Measurements from ENCODE around the gene DOCK6. TPM values are rescaled to one million over a fixed set of nuclear protein-coding genes. Genes with fewer than 3 reads are reported as not detected.
A peak's percentile ranks its signal among the peaks of the same experiment; 100 is the strongest.

DOCK6 gene
- total RNA-seq (2014; rRNA removed; shearing (Covaris generic)): 16.6 and 24.1 TPM in 2 replicates
- total RNA-seq (2022): 74.6 and 78.2 TPM in 2 replicates
- percentile 43 among the genes with signal in this experiment for Bru-seq, nascent RNA
- BruChase-seq, experiment 1, labeled RNA remaining after a 6-hour chase: percentile 57 among the genes with signal in this experiment
- percentile 51 among the genes with signal in this experiment for BruChase-seq, experiment 2, labeled RNA remaining after a 2-hour chase
- long read RNA-seq, partial matches to known transcripts: 28 of 65 reads
- long read RNA-seq, other reads (novel, unspliced or antisense): 37 of 65 reads

DNA sequence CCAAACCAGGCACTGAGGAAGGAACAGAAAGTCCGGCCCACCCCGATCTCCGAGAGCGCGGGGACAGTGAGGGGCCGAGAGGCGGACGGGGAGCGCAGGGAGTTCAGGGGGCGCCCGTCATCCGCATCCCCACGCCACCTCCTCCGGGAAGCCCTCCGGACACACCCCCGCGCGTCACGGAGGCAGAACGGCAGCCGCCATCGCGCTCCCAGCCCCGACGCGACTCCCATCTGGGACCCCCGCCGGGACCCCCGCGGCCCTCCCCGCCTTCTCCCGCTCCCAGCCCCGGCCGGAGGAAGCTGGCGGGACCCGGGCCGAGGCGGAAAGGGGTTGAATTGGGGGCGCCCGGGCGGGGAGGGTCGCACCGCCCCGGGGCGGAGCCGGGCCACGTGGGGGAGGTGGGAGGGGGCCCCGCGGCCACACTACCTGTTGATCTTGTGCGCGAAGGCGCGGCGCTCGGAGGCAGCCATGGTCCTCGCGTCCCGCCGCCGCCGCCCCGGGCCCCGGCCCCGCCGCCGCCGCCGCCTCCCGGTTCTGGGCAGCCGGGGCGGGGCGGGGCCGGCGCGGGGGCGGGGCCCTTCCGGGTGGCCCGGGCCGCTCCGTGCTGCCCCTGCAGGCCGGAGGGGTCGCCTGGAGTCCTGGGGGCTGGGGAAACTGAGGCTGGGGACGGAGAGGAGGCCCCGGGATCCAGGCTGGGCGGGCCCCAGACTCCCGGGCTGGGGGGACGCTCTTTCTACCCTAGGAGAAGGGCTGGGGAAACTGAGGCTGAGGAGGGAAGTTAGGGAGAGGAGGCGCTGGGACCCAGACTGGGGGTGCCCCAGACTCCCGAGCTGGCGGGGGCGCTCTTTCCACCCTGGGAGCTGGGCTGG, at the start of gene DOCK6:
TSS of gene DOCK6 (minus strand) at position 554 of the 869 bp plus-strand sequence. CDS start at position 470, 84 bp downstream.
- CTCF ChIA-PET (ENCODE audit: unreplicated experiment): no interaction called here
- H3K4me2 ChIP-seq (ENCODE audit: low read length): peak within 1 kb of the TSS; percentile 94
- no peaks in the 10 kb centered on the region for H3K79me2 ChIP-seq (ENCODE audit: insufficient read depth, low read depth, low read length)
- H3K36me3 ChIP-seq (ENCODE audit: insufficient read depth, low read length): no peaks in the 10 kb centered on the region
- H3K4me1 ChIP-seq (ENCODE audit: insufficient read depth, low read length, poor library complexity, severe bottlenecking): peaks cover 36% of the 10 kb centered on the region
- H3K9me3 ChIP-seq (ENCODE audit: low read length): no peaks in the 10 kb centered on the region
- H3K9me2 ChIP-seq (ENCODE audit: insufficient read depth, low read length): no peaks in the 10 kb centered on the region
- POLR2A ChIA-PET: no interaction called here
- H4K20me1 ChIP-seq (ENCODE audit: insufficient read depth, low read length): no peaks in the 10 kb centered on the region
- DNase-seq (ENCODE audit: low spot score): peak; percentile 68
- peak within 1 kb of the TSS; percentile 78 for H2AFZ ChIP-seq (ENCODE audit: low read length)
- TF ChIP-seq CTCF (conservative IDR thresholded peaks at IDR 0.05; ENCODE audit: low read length): peak; percentile 78
- TF ChIP-seq EZH2phosphoT487 (IDR thresholded peaks at IDR 0.05; ENCODE audit: borderline replicate concordance, low read depth, low read length): no peak
- peak within 1 kb of the TSS; percentile 96 for H3K4me3 ChIP-seq (ENCODE audit: low read depth, low read length, poor library complexity, severe bottlenecking)
- intact Hi-C loops (cut with micrococcal nuclease; ENCODE audit: unreplicated experiment): no loop called here
- no TSS peak for BruUV-seq (replicated peaks)
- H3K27ac ChIP-seq (ENCODE audit: low read depth, low read length, poor library complexity, severe bottlenecking): no peak within 1 kb of the TSS

GRCh38 chr19:11306337-11306736, 44.0 kb upstream of the DOCK6 start:
- Histone ChIP-seq H3K4me3 (ENCODE audit: low read depth, low read length, poor library complexity, severe bottlenecking) (no peak overlapping the region), H3K27ac (ENCODE audit: low read depth, low read length, poor library complexity, severe bottlenecking) (no peak overlapping the region), H3K36me3 (ENCODE audit: insufficient read depth, low read length) (no peaks in the 10 kb centered on the region), H3K9me3 (ENCODE audit: low read length) (no peaks in the 10 kb centered on the region), H3K4me1 (ENCODE audit: insufficient read depth, low read length, poor library complexity, severe bottlenecking) (no peaks in the 10 kb centered on the region), H3K79me2 (ENCODE audit: insufficient read depth, low read depth, low read length) (no peaks in the 10 kb centered on the region), H3K4me2 (ENCODE audit: low read length) (no peak overlapping the region), H3K9me2 (ENCODE audit: insufficient read depth, low read length) (no peaks in the 10 kb centered on the region), H4K20me1 (ENCODE audit: insufficient read depth, low read length) (no peaks in the 10 kb centered on the region), H2AFZ (ENCODE audit: low read length) (no peak overlapping the region)
- intact Hi-C loops (cut with micrococcal nuclease; ENCODE audit: unreplicated experiment): no loop called here
- TF ChIP-seq CTCF (conservative IDR thresholded peaks at IDR 0.05; ENCODE audit: low read length): no peak
- TF ChIP-seq EZH2phosphoT487 (IDR thresholded peaks at IDR 0.05; ENCODE audit: borderline replicate concordance, low read depth, low read length): no peak
- ChIA-PET POLR2A (no interaction called here), CTCF (ENCODE audit: unreplicated experiment) (interaction anchor here (1.0 kb wide), 1 partner anchor 69 kb away, joined by 3 read pairs; the partner anchor contains the start of gene SWSAP1)
- no TSS peak for BruUV-seq (replicated peaks)
- no peak for DNase-seq (ENCODE audit: low spot score)
